GM19395 (cell line): Measurements from ENCODE around the gene KRTAP29-1.
"Not testable (repeated sequence)": the region's sequence is repeated elsewhere in the genome, so short reads cannot be mapped to it uniquely, and the experiment has no call there.

ENCODE experiments used
- ATAC-seq: cut with Tn5 transposase; IDR thresholded peaks from one replicate; pipeline ENCODE4 v1.9.1; 2021; ENCODE audit warnings: mild to moderate bottlenecking, moderate library complexity; ENCODE audit not compliant: unreplicated experiment

The KRTAP29-1 gene

GRCh38 chr17:41301916-41302901 is at the start of gene KRTAP29-1:
TSS of gene KRTAP29-1 (minus strand) at chr17:41302851. CDS start at chr17:41302851, 0 bp downstream.
- no peak for ATAC-seq

- ATAC-seq, result no peak
Measured at GRCh38 chr17:41351177-41351576, 48.5 kb upstream of the KRTAP29-1 start.

- not testable (repeated sequence) for ATAC-seq
Measured at GRCh38 chr17:41350381-41350878, 47.8 kb upstream of the KRTAP29-1 start, which contains the start of gene KRT33A. TSS of gene KRT33A (minus strand) at chr17:41350828. CDS start at chr17:41350767, 61 bp downstream.

GRCh38 chr17:41347869-41348760 is 45.5 kb upstream of the KRTAP29-1 start:
- ATAC-seq, result no peak

GRCh38 chr17:41346421-41346820 is 43.8 kb upstream of the KRTAP29-1 start:
- not testable (repeated sequence) for ATAC-seq

GRCh38 chr17:41345992-41346391 is 43.3 kb upstream of the KRTAP29-1 start:
- ATAC-seq, result no peak

GRCh38 chr17:41343029-41343428 is 40.4 kb upstream of the KRTAP29-1 start:
- ATAC-seq, result no peak

- ATAC-seq, result peak; percentile 48
Measured at GRCh38 chr17:41340934-41341861, 38.5 kb upstream of the KRTAP29-1 start.

- no peak for ATAC-seq
Measured at GRCh38 chr17:41340494-41340893, 37.8 kb upstream of the KRTAP29-1 start.

- ATAC-seq, result no peak
Measured at GRCh38 chr17:41339571-41340172, 37.0 kb upstream of the KRTAP29-1 start.

- no peak for ATAC-seq
Measured at GRCh38 chr17:41338961-41339485, 36.4 kb upstream of the KRTAP29-1 start.

- no peak for ATAC-seq
Measured at GRCh38 chr17:41335747-41336146, 33.1 kb upstream of the KRTAP29-1 start.

GRCh38 chr17:41334385-41335305 is 32.0 kb upstream of the KRTAP29-1 start:
- ATAC-seq, result no peak

- ATAC-seq, result no peak
Measured at GRCh38 chr17:41333836-41334235, 31.2 kb upstream of the KRTAP29-1 start.

GRCh38 chr17:41333098-41333497 is 30.4 kb upstream of the KRTAP29-1 start:
- ATAC-seq, result no peak

- ATAC-seq, result no peak
Measured at GRCh38 chr17:41332239-41332638, 29.6 kb upstream of the KRTAP29-1 start.

GRCh38 chr17:41331606-41332005 is 29.0 kb upstream of the KRTAP29-1 start:
- ATAC-seq, result no peak

GRCh38 chr17:41329279-41329948 is 26.8 kb upstream of the KRTAP29-1 start:
- no peak for ATAC-seq
